H9 (cell line): ENCODE measurements around the gene DPH6. TPM values are rescaled to one million over a fixed set of nuclear protein-coding genes. Genes with fewer than 3 reads are reported as not detected.

Experiments used
- DNase-seq: peaks from one replicate; pipeline ENCODE4 v3.0.0-alpha.2; 2017
- H2AFZ ChIP-seq: one replicate; pipeline ENCODE4 v1.6.1; 2013; ENCODE audit warnings: mild to moderate bottlenecking, low read length, control low read depth, moderate library complexity
- H2AK5ac ChIP-seq: 2 replicates; pipeline ENCODE4 v1.6.1; 2013; ENCODE audit warnings: low read length, control low read depth, mixed read lengths; ENCODE audit not compliant: insufficient read length
- H2BK120ac ChIP-seq: one replicate; pipeline ENCODE4 v1.6.1; 2013; ENCODE audit warnings: low read depth, mild to moderate bottlenecking, low read length, control low read depth, inconsistent platforms; ENCODE audit not compliant: poor library complexity, severe bottlenecking
- H2BK12ac ChIP-seq: 2 replicates; pipeline ENCODE4 v1.6.1; 2013; ENCODE audit warnings: low read length, control low read depth, mixed read lengths, low read depth; ENCODE audit not compliant: insufficient read length
- H2BK15ac ChIP-seq: 2 replicates; pipeline ENCODE4 v1.6.1; 2013; ENCODE audit warnings: low read depth, low read length, control low read depth
- H2BK20ac ChIP-seq: one replicate; pipeline ENCODE4 v1.6.1; 2013; ENCODE audit warnings: low read depth, mild to moderate bottlenecking, low read length, control low read depth, inconsistent platforms; ENCODE audit not compliant: poor library complexity, severe bottlenecking
- H2BK5ac ChIP-seq: 2 replicates; pipeline ENCODE4 v1.6.1; 2013; ENCODE audit warnings: low read length, control low read depth, mixed read lengths; ENCODE audit not compliant: insufficient read length
- H3K14ac ChIP-seq: 2 replicates; pipeline ENCODE4 v1.6.1; 2013; ENCODE audit warnings: low read length, control low read depth; ENCODE audit not compliant: insufficient read depth
- H3K18ac ChIP-seq: 2 replicates; pipeline ENCODE4 v1.6.1; 2013; ENCODE audit warnings: low read depth, mild to moderate bottlenecking, mixed read lengths, low read length, control low read depth; ENCODE audit not compliant: insufficient read length
- H3K23ac ChIP-seq: 2 replicates; pipeline ENCODE4 v1.6.1; 2013; ENCODE audit warnings: low read length, control low read depth, mixed read lengths, low read depth; ENCODE audit not compliant: insufficient read length
- H3K23me2 ChIP-seq: 2 replicates; pipeline ENCODE4 v1.6.1; 2013; ENCODE audit warnings: low read depth, mild to moderate bottlenecking, mixed read lengths, low read length, control low read depth; ENCODE audit not compliant: insufficient read length, poor library complexity, severe bottlenecking
- H3K27ac ChIP-seq: 2 replicates; pipeline ENCODE4 v1.5.1; 2013; ENCODE audit warnings: low read length, control low read depth, mixed read lengths, low read depth; ENCODE audit not compliant: insufficient read length
- H3K27me3 ChIP-seq: 2 replicates; pipeline ENCODE4 v1.6.1; 2013; ENCODE audit warnings: low read length, control low read depth, inconsistent platforms; ENCODE audit not compliant: insufficient read depth
- H3K4ac ChIP-seq: 2 replicates; pipeline ENCODE4 v1.6.1; 2013; ENCODE audit warnings: low read depth, mild to moderate bottlenecking, control low read depth, inconsistent platforms, low read length, moderate library complexity
- H3K4me1 ChIP-seq: 2 replicates; pipeline ENCODE4 v1.6.1; 2013; ENCODE audit warnings: low read length, control low read depth, inconsistent platforms; ENCODE audit not compliant: insufficient read depth
- H3K4me2 ChIP-seq: 2 replicates; pipeline ENCODE4 v1.6.1; 2013; ENCODE audit warnings: low read length, control low read depth, mixed read lengths; ENCODE audit not compliant: insufficient read length, insufficient read depth
- H3K56ac ChIP-seq: 2 replicates; pipeline ENCODE4 v1.6.1; 2013; ENCODE audit warnings: low read depth, mild to moderate bottlenecking, mixed read lengths, low read length, control low read depth; ENCODE audit not compliant: insufficient read length
- H3K79me1 ChIP-seq: 2 replicates; pipeline ENCODE4 v1.6.1; 2013; ENCODE audit warnings: low read depth, mild to moderate bottlenecking, moderate library complexity, low read length, control low read depth, inconsistent platforms; ENCODE audit not compliant: insufficient read depth, poor library complexity, severe bottlenecking
- H3K79me2 ChIP-seq: 2 replicates; pipeline ENCODE4 v1.6.1; 2013; ENCODE audit warnings: low read length, control low read depth, inconsistent platforms; ENCODE audit not compliant: insufficient read depth
- H3K9ac ChIP-seq: 2 replicates; pipeline ENCODE4 v1.6.1; 2013; ENCODE audit warnings: low read length, control low read depth, mixed read lengths; ENCODE audit not compliant: insufficient read length; ENCODE audit errors: extremely low read depth
- H3K9me3 ChIP-seq: one replicate; pipeline ENCODE4 v1.6.1; 2013; ENCODE audit warnings: low read depth, low read length, inconsistent platforms; ENCODE audit not compliant: control insufficient read depth
- H3T11ph ChIP-seq: one replicate; pipeline ENCODE4 v1.6.1; 2013; ENCODE audit warnings: mild to moderate bottlenecking, low read length, control low read depth, inconsistent platforms
- H4K20me1 ChIP-seq: one replicate; pipeline ENCODE4 v1.6.1; 2013; ENCODE audit not compliant: control insufficient read depth, insufficient read length, insufficient read depth
- H4K5ac ChIP-seq: 2 replicates; pipeline ENCODE4 v1.6.1; 2013; ENCODE audit warnings: low read depth, mild to moderate bottlenecking, mixed read lengths, low read length, control low read depth; ENCODE audit not compliant: insufficient read length
- H4K8ac ChIP-seq: replicated peaks from 2 replicates; pipeline ENCODE4 v1.6.1; 2013; ENCODE audit warnings: low read length, control low read depth, mixed read lengths, low read depth; ENCODE audit not compliant: insufficient read length
- H4K91ac ChIP-seq: 2 replicates; pipeline ENCODE4 v1.6.1; 2013; ENCODE audit warnings: low read depth, mild to moderate bottlenecking, moderate library complexity, mixed read lengths, low read length, control low read depth; ENCODE audit not compliant: insufficient read length
- H3K27ac Mint-ChIP-seq, 3 experiments: 2 replicates in 2 of 3; 3 replicates in 1 of 3; pipeline ENCODE4 v1.8.0; 2020 to 2021; ENCODE audit warnings: mixed read lengths in 3 of 3, mild to moderate bottlenecking in 1 of 3, moderate library complexity in 1 of 3
- H3K27me3 Mint-ChIP-seq: 2 replicates; pipeline ENCODE4 v1.8.0; 2021; ENCODE audit warnings: low read depth, mild to moderate bottlenecking, moderate library complexity, mixed read lengths
- H3K36me3 Mint-ChIP-seq, 3 experiments: 2 replicates in 2 of 3; 3 replicates in 1 of 3; pipeline ENCODE4 v1.8.0; 2020 to 2021; ENCODE audit warnings: low read depth in 3 of 3, mixed read lengths in 3 of 3; ENCODE audit not compliant: insufficient read depth in 1 of 3
- H3K4me1 Mint-ChIP-seq, 2 experiments: 2 replicates each; pipeline ENCODE4 v1.8.0; 2020; ENCODE audit warnings: mixed read lengths in 2 of 2
- H3K4me3 Mint-ChIP-seq, 2 experiments: 2 replicates in 1 of 2; 3 replicates in 1 of 2; pipeline ENCODE4 v1.8.0; 2020 to 2021; ENCODE audit warnings: mild to moderate bottlenecking in 2 of 2, mixed read lengths in 2 of 2, moderate library complexity in 1 of 2
- H3K9me3 Mint-ChIP-seq, 2 experiments: 2 replicates in 1 of 2; 3 replicates in 1 of 2; pipeline ENCODE4 v1.8.0; 2020; ENCODE audit warnings: mild to moderate bottlenecking in 2 of 2, mixed read lengths in 2 of 2, moderate library complexity in 1 of 2
- CTCF ChIP-seq: fragments of 200-600 bp; sonication (generic); conservative IDR thresholded peaks from 3 replicates; pipeline ENCODE4 v1.8.0; 2021; ENCODE audit warnings: antibody characterized with exemption, mild to moderate bottlenecking
- WGBS: extraction: QIAGEN DNeasy Blood & Tissue Kit; methylation state at CpG from one replicate; pipeline ENCODE4 v1.1.7; 2013; ENCODE audit warnings: missing lambda C conversion rate, low lambda C conversion rate, mixed read lengths; ENCODE audit not compliant: insufficient read length; ENCODE audit errors: extremely low coverage; 5-methylcytosine and 5-hydroxymethylcytosine counted together
- total RNA-seq: library from RNA; stranded (reverse); gene quantifications from 2 replicates; pipeline ENCODE4 v1.2.1, GENCODE V29; 2021

Gene DPH6
- total RNA-seq, 1 experiment from 2014 or later = 42.0 TPM

- no peaks in the 10 kb centered on the region for H3K9me3 ChIP-seq
- H3K18ac ChIP-seq = peak overlapping the region; percentile 6
- peak overlapping the region; percentile 98 for H3K4me2 ChIP-seq
- no peak overlapping the region for H4K91ac ChIP-seq
- H3K27me3 ChIP-seq = no peaks in the 10 kb centered on the region
- no CpG with 5 or more reads among the region's 15 CpGs for WGBS
- no peaks in the 10 kb centered on the region for H3K27me3 Mint-ChIP-seq
- H4K5ac ChIP-seq = no peak overlapping the region
- no peak overlapping the region for H3T11ph ChIP-seq
- H4K20me1 ChIP-seq = no peaks in the 10 kb centered on the region
- no peak overlapping the region for H2BK20ac ChIP-seq
- peaks cover 11% of the 10 kb centered on the region; the same call in 1 of the 2 replicates for H3K4me1 ChIP-seq
- H2BK12ac ChIP-seq = no peak overlapping the region
- peaks cover 49% of the 10 kb centered on the region in 2 experiments for H3K4me1 Mint-ChIP-seq
- no peaks in the 10 kb centered on the region; a peak in 1 of 5 replicates for H3K9me3 Mint-ChIP-seq
- H3K79me2 ChIP-seq = no peaks in the 10 kb centered on the region
- peak; percentile 42 for DNase-seq
- peaks cover 9% of the 10 kb centered on the region for H3K23me2 ChIP-seq
- H4K8ac ChIP-seq = no peak overlapping the region
- no peak overlapping the region for H2AFZ ChIP-seq
- no peak; the same call in 2 of the 3 replicates for TF ChIP-seq CTCF
- peak overlapping the region; percentile 57 for H2BK5ac ChIP-seq
- H3K4ac ChIP-seq = no peak overlapping the region
- H3K4me3 Mint-ChIP-seq = peak overlapping the region; percentile 85 to 93
- peak overlapping the region; percentile 79 for H3K9ac ChIP-seq
- H2BK15ac ChIP-seq = no peak overlapping the region
- H3K23ac ChIP-seq = no peak overlapping the region
- peak overlapping the region; percentile 97 to 100 (median 98) for H3K27ac Mint-ChIP-seq
- no peaks in the 10 kb centered on the region for H3K79me1 ChIP-seq
- peaks cover 0 to 3% (median 0%) of the 10 kb centered on the region in 3 experiments; a peak in 2 of 7 replicates for H3K36me3 Mint-ChIP-seq
- H2AK5ac ChIP-seq = no peak overlapping the region
- H3K56ac ChIP-seq = no peak overlapping the region
- peak overlapping the region; percentile 85 for H2BK120ac ChIP-seq
- H3K27ac ChIP-seq = peak overlapping the region; percentile 84
- H3K14ac ChIP-seq = peak overlapping the region; percentile 94; the same call in 1 of the 2 replicates
Observed at GRCh38 chr15:35545316-35545823, 595 bp downstream of the DPH6 start.
